Neural progenitor cell (in vitro differentiated cells): ENCODE data around the gene ZNF592.

Experiments
- EZH2 ChIP-seq: fragments of 200-600 bp; sonication (generic); IDR thresholded peaks from 2 replicates; pipeline ENCODE4 v1.6.1; 2017; ENCODE audit warnings: antibody characterized with exemption, mild to moderate bottlenecking, moderate library complexity
- TF ChIP-seq, protein P1 (sequence below): fragments of 200-600 bp; sonication (generic); IDR thresholded peaks from 2 replicates; pipeline ENCODE4 v1.5.1; 2017; ENCODE audit warnings: antibody characterized with exemption, mild to moderate bottlenecking

GRCh38 chr15:84784262-84784661, 35.9 kb downstream of the ZNF592 start:
- TF ChIP-seq, protein P1, sequence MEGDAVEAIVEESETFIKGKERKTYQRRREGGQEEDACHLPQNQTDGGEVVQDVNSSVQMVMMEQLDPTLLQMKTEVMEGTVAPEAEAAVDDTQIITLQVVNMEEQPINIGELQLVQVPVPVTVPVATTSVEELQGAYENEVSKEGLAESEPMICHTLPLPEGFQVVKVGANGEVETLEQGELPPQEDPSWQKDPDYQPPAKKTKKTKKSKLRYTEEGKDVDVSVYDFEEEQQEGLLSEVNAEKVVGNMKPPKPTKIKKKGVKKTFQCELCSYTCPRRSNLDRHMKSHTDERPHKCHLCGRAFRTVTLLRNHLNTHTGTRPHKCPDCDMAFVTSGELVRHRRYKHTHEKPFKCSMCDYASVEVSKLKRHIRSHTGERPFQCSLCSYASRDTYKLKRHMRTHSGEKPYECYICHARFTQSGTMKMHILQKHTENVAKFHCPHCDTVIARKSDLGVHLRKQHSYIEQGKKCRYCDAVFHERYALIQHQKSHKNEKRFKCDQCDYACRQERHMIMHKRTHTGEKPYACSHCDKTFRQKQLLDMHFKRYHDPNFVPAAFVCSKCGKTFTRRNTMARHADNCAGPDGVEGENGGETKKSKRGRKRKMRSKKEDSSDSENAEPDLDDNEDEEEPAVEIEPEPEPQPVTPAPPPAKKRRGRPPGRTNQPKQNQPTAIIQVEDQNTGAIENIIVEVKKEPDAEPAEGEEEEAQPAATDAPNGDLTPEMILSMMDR = no peak
- TF ChIP-seq EZH2 = no peak
